PFSK-1 (cell line): ENCODE results near the gene COL11A2.

ENCODE experiments used
- POLR2AphosphoS5 ChIP-seq: IDR thresholded peaks from 2 replicates; pipeline ENCODE4 v1.6.1; 2012; ENCODE audit warnings: low read depth, mild to moderate bottlenecking, control low read depth, low read length, moderate library complexity
- SIN3A ChIP-seq: IDR thresholded peaks from 2 replicates; pipeline ENCODE4 v1.6.1; 2012; ENCODE audit warnings: mild to moderate bottlenecking, low read length, moderate library complexity, borderline replicate concordance; ENCODE audit not compliant: insufficient read depth
- TAF1 ChIP-seq: IDR thresholded peaks from 2 replicates; pipeline ENCODE4 v1.6.1; 2012; ENCODE audit warnings: low read length, control low read depth, borderline replicate concordance; ENCODE audit not compliant: insufficient read depth

DNA sequence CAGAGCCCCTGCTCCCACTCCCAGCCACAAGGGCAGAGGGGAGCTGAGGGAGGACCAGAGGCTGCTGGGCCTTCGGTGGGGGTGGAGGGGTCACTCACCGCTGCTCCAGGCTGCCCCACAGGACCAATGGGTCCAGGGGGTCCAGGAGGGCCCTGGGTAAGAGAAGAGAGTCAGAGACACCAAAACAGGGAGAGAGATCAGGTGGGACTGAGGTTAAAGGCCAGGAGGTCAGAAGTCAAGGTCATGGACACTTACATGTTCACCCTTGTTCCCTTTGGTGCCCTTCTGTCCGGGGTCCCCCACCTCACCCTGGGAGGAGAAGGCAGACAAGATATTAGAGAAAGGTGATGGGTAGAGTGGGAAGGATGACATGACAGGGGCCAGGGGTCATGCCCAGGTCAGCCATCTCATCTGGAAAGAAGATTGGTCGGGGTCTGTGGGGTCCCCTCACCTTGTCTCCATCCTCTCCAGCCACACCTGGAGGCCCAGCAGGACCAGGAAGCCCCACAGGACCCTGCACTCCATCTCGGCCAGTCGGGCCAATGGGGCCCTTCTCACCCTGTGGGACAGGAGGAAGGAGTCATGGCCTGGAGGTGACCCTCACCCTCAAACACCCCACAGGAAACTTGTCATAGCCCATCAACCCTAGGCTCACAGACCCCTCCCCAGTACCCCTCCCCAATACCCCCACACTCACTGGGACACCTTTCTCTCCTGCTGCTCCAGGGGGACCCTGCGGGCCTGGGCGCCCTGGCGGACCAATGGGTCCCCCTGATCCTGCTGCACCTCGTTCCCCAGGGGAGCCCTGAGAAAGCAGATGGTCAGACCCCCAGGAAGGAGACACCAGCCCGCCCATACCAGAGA is 21.0 kb downstream of the COL11A2 start:
- TF ChIP-seq POLR2AphosphoS5 (no peak), SIN3A (no peak), TAF1 (no peak)
